Amniotic epithelial cell (primary cell): Measurements from ENCODE around the gene CCN2.

ENCODE experiments used
- DNase-seq: peaks from one replicate; pipeline ENCODE4 v3.0.0-alpha.2; 2010; ENCODE audit warnings: low read depth

Gene CCN2, protein sequence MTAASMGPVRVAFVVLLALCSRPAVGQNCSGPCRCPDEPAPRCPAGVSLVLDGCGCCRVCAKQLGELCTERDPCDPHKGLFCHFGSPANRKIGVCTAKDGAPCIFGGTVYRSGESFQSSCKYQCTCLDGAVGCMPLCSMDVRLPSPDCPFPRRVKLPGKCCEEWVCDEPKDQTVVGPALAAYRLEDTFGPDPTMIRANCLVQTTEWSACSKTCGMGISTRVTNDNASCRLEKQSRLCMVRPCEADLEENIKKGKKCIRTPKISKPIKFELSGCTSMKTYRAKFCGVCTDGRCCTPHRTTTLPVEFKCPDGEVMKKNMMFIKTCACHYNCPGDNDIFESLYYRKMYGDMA

DNA sequence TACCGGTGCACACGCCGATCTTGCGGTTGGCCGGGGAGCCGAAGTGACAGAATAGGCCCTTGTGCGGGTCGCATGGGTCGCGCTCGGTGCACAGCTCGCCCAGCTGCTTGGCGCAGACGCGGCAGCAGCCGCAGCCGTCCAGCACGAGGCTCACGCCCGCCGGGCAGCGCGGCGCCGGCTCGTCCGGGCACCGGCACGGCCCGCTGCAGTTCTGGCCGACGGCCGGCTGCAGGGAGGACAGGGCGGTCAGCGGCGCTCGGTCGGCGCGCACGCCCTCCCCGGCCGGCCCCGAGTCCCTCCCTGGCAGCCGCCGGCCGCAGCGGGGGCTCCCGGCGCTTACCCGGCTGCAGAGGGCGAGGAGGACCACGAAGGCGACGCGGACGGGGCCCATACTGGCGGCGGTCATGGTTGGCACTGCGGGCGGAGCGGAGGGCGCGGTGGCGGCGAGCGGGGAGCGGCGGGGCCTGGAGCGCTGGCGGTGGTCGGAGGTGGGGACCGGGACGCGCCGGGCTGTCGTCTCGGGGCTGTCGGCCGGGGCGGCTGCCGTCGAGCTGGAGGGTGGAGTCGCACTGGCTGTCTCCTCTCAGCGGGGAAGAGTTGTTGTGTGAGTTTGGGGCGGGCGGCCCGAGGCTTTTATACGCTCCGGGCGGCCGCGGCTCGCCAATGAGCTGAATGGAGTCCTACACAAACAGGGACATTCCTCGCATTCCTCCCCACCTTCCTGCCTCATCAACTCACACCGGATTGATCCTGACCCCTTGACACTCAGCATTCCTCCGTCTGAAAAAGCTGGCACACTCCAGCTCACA, at the start of gene CCN2:
Gene CCN2 (minus strand): TSS at position 606 of the 809 bp plus-strand sequence. CDS start 200 bp downstream, at position 406.
- peak; percentile 96 for DNase-seq

DNA sequence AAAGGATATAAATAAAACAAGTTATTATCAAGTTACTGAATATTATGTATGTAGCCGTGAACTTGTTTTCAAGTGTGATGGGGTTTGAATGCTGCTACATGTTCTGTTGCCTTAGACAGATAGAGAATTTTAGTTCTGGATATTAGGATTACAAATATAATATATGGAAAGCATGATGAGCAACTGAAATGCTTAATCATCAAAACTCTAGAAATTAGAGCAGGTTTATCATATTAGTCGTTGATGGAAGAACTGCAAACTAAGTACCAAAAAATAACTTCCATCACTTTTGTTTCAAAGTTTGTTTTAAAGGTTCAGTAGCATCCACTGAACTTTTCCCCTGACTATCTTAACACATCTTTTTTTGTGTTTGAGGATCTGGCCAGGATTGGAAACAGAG, 49.1 kb upstream of the CCN2 start:
- DNase-seq, result no peak

DNA sequence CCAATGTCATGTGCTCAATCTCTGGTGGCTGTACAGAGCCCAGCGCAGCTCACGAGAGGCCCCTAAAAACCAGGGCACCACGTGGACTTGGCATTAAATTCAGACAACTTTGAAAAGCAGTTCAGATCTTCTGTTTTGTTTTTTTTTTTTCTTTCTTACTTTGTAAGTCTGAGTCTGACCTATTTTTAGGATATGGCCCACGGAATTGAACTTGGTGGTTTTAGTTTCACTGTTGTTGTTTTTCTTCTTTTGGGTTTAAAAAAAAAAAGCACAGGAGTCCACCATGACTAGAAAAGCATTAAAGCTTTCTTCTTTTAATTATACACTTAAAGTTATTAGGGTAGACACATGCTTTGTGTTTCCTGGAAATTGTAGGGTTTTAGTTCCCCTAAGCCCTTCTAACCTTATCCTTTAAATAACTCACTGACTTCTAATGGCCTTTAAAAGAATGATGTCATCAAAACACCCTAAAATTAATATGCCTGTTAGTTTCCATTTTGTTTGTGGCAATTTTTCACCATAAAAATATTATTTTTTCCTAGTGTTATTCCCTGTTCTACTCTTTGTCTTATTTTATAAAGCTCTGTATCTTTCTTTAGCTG, 48.5 kb upstream of the CCN2 start:
- no peak for DNase-seq

DNA sequence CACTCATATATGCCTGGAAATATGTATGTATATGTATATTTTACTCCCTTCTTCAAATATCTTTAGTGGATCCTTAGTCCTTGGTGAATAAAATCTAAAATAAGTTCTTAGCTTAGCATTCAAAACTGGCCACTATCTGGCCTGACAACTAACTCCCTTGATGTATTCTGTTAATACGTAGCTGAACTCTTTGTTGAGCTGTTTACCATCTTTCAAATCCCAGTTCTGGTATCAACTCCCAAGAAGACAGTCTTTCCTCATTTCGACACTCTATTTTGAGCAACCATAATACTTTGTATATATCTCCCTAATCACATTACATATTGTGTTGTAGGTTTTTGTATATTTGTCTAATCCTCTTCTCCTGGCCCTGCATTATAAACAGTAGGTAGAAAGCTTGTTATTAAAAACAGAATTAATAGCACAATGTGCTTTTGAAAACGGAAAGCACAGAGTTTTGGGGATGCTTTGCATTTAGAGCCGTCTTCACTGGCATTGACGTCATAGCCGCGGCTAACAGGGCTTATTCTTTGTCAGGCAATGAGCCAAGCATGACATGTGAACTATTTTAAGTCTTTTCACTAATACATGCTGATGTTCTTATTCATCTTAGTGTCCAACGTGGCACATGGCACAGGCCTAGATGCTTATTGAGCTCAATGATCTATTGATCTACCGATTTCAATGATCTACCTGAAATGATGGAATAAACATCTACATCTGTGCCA, 47.2 kb upstream of the CCN2 start:
- DNase-seq, result peak; percentile 83

DNA sequence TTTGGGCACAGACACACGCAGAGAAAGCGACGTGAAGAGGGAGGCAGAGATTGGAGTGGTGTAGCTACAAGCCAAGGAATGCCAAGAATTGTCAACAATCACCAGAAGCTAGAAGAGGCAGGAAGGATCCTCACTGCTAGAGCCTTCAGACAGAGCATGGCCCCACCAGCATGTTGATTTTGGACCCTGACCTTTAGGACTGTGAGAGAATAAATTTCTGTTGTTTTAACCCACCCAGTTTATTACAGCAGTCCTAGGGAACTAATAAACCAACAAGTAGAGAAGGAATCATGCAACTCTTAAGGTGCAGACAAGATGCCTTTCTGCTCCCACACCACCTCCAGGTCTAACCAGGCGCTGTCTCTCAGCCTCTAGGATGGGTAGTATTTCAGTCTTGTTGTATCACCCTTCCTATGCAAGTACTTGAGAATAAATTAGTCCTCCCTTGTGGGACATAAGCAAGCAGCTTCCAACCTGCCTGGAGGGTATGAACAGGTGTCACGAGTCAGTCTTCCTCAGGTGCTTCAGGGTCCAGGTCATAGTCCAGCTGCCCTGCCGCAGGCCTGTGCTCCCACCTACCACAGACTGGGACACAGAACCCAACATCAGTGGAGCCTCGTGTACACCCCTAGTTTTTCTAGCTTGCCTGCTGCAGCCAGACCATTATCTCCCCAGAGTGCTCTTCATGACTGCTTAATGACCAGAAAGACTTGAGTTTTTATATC, 46.4 kb upstream of the CCN2 start:
- no peak for DNase-seq

DNA sequence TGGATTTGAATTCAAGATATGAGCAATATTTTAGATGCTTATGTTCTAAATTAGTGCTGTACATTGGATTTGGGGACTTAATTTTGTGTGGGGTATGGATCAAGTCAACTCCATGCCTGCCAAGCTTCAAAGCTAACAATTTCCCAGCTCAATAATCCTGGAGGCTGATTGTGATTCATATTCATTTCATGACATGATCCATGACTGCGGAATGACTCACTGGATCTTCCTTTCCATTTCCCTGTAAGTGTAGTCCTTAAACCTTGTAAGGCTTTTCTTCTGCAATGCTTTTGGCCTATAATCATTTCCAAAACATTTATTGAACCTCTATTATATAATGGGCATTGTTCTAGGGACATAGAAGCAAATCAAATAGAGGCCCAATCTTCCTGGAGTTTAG, 44.7 kb upstream of the CCN2 start:
- peak; percentile 78 for DNase-seq

DNA sequence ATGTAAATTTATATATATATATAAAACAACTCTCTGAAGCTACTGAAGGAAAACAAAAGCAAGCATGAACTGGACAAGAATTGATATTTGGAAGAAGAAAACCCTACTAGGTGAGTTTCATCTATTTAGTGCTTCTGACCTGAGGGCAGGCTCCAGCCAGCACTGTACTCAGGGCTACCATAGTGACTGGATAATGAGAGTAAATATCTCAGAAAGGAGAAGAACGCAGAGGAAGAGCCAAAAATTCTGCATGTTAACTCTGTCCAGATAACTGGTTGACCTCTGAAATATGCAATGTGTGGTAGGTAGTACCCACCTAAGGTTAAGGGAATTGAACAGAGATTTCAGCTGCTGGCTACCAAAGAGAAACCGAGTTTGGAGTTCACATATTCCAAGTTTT, 41.4 kb upstream of the CCN2 start:
- no peak for DNase-seq

DNA sequence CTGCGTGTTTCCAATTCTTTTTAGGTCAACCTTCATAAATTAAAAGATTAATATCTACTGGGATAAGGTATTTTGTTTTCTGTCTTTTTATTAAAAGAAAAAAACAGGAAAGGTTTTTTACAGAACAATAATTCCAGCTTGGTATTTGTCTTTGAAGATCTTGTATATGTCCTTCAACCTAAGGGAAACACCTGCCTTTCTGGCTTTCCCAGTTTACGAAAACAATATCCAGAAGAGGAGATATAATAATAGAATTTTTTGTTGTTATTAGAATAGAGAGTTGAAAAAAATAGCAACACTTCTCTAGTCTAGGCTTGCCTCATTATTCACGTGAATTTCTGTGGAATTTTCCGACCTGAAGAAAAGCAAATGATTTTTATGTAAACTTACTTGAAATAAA, 37.9 kb upstream of the CCN2 start:
- DNase-seq, result no peak

DNA sequence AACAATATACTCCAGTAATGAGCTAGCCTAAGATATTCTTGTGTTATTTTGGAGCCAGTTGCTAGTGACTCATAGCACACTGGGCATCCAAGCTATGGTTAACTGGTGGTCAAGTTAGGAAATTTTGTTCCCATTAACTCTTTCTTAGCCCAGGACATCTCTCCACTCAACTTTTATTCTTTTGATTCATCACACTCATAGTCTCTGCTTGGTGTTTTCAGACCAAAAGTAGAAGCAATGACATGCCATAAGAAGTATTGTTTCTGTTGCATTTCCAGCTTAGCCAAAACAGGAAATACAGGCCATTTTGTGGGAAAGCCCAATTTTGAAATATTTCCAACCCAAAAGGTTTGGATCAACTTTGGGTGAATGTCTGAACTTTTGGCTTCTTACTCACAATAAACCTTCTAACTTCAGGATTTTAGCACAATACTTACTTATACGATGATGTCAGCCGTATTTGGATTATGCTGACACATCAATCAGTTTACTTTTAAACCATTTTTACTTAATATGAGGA, 31.6 kb upstream of the CCN2 start:
- DNase-seq, result peak; percentile 67

DNA sequence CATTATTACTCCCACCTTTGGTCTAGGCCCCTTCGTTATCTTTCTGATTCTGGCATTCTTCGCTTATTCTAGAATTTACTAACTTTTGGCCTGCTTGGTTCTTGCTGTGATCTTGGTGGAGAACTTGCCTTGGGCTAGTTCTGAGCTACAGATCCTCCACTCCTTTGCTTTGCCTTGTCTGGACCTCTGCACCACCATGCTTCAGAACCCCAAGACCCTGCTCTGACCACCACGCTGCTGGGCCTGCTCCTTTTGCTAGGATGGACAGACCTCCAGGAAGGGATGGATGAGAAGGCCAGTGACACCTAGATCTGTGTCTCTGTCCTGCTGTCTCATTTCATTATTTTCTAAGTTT, 30.4 kb upstream of the CCN2 start:
- no peak for DNase-seq

DNA sequence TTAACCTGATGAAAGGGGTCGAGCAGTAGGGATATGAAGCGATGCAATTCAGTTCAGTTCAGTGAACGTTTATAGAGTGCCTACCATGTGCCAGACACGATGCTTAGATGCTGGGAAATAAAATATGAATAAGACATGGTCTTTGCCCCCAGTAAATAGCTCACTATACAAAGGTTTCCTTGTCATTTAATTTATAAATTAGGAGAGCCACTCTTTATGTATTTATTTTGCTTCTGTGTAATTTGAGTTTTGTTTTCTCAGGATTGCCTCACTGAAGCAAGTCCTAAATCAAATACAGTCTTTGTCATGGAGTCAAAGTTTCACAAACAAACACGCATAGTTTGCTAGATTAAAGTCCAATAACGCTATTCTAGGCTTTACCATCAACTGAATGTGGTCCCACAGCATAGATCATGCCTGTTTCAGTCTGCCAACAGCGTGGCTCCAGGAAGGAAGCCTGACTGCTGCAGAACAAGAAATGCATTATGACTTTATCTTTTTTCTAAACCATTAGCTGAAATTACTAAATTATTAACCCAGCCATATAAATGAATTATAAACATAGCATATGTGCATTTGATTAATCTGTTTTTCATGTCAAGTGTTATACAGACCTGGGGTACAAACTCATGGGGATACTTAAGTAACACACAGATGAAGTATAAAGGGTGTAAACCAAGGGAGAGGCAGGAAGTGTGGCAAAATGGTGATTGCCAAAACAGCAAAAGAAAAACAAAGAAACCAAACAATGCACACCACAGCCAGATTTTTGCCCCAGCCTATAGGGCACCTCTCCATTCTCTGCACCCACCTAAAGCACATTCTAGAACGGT, 29.8 kb upstream of the CCN2 start:
- DNase-seq, result no peak

DNA sequence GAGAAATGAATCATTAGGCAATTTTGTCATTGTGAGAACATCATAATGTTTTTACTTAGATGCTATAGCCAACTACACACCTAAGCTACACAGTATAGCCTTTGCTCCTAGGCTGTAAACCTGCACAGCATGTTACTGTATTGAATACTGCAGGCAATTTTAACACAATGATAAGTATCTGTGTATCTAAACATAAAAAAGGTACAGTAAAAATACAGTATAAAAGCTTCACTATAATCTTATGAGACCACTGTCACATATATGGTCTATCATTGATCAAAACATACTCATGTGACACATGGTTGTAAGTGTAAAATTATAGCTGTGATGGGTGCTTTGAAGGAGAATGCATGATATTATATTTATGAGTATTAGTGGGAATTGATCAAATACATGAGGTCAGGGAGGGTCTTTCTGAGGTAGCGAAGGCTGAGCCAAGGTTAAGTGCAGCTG, 29.2 kb upstream of the CCN2 start:
- DNase-seq, result no peak

DNA sequence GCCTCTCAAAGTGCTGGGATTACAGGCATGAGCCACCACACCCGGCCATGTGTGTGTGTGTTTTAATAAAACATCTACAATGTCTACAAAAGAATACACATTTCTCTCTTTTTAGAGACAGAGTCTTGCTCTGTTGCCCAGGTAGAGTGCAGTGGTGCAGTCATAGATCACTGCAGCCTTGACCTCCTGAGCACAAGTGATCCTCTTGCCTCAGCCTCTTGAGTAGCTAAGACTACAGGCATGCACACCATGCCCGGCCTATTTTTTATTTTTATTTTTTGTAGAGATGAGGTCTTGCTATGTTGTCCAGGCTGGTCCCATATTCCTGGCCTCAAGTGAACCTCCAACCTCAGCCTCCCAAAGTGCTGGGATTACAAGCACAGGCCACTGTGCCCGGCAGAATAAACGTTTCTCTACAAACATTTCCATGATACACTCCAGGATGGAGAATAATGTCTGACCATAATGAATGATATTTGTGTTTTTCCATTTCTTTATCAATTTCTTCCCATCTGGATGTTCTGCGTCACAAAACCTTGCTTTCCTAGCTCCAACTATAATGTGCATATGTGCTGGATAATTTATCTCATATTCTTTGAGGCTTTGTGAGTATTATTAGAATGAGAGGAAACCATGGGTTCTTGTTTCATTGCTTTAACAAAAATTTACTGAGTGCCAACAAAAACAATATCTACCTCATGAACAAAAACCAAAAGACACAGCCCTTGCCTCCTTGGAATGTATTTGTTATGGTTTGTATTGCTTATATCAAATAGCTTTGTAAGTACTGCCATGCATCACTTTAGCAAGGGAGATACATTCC, 28.6 kb upstream of the CCN2 start:
- DNase-seq, result peak; percentile 76

DNA sequence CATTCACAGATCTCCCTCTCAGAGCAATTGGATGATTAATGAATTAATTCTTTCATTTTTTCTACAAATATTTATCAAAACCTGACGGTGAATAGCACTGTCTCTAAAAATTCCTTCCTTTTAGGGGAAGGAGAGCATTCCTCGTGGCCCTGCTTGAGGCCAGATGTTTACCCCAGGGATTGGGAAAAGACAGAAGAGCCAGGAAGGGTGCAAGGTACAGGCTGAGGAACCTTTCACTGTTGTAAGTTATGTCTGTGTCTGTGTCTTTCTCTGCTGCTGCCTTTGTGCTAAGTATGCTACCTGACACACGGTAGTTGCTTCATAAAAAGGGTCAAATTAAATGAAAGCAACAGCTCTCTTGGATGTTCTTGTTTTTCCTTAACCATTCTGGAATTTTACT, 27.4 kb upstream of the CCN2 start:
- DNase-seq, result no peak

DNA sequence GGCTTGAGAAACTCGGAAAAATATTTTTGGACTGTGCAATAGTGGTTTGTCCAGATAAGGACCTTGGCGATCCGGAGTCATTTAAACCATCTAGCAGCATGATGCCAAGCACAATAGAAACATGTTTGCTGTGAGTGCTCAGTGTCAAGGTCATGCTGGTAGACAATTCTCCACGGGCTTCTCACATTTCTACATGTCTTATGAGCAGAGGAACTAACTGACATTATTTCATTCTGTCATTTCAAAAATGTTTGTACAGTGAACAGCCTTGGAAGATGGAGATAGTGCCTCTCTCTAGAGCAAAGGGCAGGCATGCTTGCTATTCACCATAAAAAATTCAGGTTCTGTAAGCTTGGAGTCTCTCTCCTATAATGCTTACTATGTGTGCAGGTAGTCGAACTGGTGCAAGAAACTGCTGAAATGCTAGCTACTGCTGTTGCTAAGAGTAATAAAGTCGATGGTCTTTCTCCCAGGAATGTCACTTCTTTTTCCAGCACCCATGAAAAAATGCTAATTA, 25.4 kb upstream of the CCN2 start:
- peak; percentile 60 for DNase-seq

DNA sequence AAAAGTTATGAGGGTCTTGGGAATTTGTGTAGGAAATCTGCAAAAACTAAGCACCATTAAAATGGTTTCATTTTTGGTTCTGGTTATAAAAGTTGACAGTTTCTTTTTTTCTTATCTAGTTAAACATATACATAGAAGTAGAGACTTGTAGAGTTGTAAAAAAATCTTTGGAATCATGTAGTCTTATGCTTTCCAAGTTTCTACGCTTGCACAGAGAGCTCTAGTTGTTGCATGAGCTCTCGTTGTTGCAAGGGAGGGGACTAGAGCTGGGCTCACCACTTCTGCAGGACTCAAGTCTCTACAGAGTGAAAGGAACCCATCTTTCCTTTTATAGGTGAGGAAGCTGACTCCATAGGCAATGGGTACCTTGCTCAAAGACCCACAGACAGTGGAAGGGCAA, 21.6 kb upstream of the CCN2 start:
- DNase-seq, result no peak

DNA sequence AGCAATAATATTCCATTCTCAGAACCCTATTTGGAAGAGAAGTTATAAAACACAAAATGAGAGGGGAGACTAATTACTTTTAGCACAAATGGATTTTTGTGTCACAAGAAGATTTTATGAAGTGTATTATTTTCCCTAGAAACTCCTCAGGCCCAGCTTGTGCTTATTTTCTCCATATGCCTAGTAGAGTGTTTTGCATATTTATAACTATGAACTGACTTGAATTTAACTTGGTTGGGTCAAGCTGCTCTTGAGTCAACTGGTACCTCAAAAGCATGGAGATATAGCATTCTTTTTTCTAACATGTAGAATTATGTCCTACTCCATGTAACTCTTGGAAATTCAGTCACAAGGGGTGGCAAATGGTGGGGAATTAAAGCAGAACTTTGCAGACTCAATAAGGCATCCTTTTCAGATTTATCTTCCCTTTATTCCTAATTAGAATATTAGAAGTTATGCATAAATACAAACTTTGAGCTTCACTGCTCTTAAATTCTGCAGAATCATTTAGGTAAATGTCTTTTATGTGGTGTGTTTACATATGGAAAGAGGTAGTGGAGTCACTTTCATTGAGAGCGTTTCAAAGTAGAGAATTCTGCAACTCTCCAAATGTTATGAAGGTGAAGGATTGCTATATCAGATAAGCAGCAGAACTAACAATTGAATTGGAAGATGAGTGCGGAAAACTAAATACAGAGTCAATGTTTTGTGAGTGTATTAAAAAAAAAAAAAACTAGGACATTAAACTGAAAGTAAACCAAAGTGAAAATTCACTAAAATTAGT, 19.1 kb upstream of the CCN2 start:
- DNase-seq, result no peak

DNA sequence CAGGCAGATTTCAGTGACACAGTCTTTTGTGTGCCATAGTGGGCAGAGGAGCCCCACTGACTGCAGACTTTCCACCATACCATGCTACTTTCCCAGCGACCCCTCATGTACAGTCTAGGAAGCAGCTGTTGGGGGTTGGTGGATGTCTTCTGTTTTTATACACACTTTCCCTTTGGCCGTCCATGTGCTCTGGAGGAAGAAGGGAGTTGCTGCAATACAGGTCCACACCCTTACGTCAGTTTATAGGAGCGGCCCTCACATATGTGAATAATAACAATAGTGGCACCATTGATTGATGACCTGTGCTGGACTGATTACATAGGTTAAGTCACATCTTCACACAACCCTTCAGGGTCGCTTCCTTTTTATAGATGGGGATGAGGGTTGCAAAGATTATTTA, 17.5 kb upstream of the CCN2 start:
- no peak for DNase-seq

DNA sequence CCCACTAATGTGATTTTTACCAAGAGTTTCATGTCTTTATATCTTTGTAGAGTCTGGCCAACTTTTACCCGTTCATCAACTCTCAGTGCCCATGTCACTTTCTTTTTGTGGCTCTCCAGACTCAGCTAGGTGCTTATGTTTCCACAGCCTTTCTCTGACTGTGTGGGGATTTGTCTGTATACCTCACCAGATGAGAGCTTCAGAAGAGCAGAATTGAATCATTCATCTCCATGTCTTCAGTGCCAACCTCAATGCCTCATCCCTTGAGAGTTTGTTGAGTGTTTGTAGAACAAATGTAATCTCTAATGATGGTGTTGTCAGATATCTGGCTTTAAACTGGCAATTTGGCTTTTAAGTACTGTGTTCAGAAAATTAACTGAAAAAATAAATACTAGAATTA, 16.8 kb upstream of the CCN2 start:
- no peak for DNase-seq
